ENCODE results near the gene KLK7. TPM values are rescaled to one million over a fixed set of nuclear protein-coding genes. Genes with fewer than 3 reads are reported as not detected.
A peak's percentile ranks its signal among the peaks of the same experiment; 100 is the strongest.

KLK7 gene
- total and polyA plus RNA-seq, 2 of the 4 experiments (the other 2 are of a cell fraction): not detected

GRCh38 chr19:50994129-50994528, 10.4 kb upstream of the KLK7 start:
- BruUV-seq (replicated peaks): no TSS peak
- no peak overlapping the region for H3K4ac ChIP-seq (ENCODE audit: low read depth, low read length)
- no peak overlapping the region for H3K4me3 ChIP-seq (ENCODE audit: insufficient read depth, low read depth, low read length)
- ChIA-PET CTCF (no interaction called here), POLR2A (ENCODE audit: unreplicated experiment) (no interaction called here)
- H4K91ac ChIP-seq (ENCODE audit: insufficient read depth, low read depth, low read length): no peak overlapping the region
- no peak overlapping the region for H2BK5ac ChIP-seq (ENCODE audit: low read depth, low read length, poor library complexity, severe bottlenecking)
- H4K5ac ChIP-seq (ENCODE audit: low read depth, low read length): no peak overlapping the region
- WGBS, 2 experiments (ENCODE audit: extremely low coverage in 2 of 2, insufficient read length in 1 of 2): no CpG with 5 or more reads among the region's 2 CpGs
- H2AFZ ChIP-seq (replicated peaks; ENCODE audit: low read length, poor library complexity): no peak overlapping the region
- no peak overlapping the region for H2AK5ac ChIP-seq (ENCODE audit: low read depth, low read length)
- H4K20me1 ChIP-seq (ENCODE audit: insufficient read depth, low read length): no peaks in the 10 kb centered on the region
- H3K27me3 ChIP-seq (ENCODE audit: control insufficient read depth, insufficient read depth, low read length): no peaks in the 10 kb centered on the region
- no peak overlapping the region for H3K56ac ChIP-seq (ENCODE audit: extremely low read depth, insufficient read depth, low read length)
- dilution Hi-C loops (cut with HindIII; ENCODE audit: low sequenced_read_pairs, unreplicated experiment): no loop called here
- DNase-seq (no peak), ATAC-seq (ENCODE audit: low read depth) (no peak)
- no peak overlapping the region for H2BK15ac ChIP-seq (ENCODE audit: low read depth, low read length)
- TF ChIP-seq USF2 (IDR thresholded peaks at IDR 0.05; ENCODE audit: low read depth, low read length) (peak; percentile 43), RFX5 (IDR thresholded peaks at IDR 0.05; ENCODE audit: low read depth, low read length) (no peak)
- H3K9me3 ChIP-seq (ENCODE audit: control insufficient read depth, insufficient read depth, low read length): peaks cover 7% of the 10 kb centered on the region
- H2AK9ac ChIP-seq (replicated peaks; ENCODE audit: low read depth, low read length, poor library complexity): no peak overlapping the region
- no peak overlapping the region for H3K18ac ChIP-seq (ENCODE audit: low read depth, low read length)
- no peaks in the 10 kb centered on the region for H3K9me1 ChIP-seq (ENCODE audit: insufficient read depth, low read length)
- H3K79me1 ChIP-seq (ENCODE audit: low read depth in 1 of 2, low read length in 2 of 2): no peaks in the 10 kb centered on the region
- intact Hi-C loops (cut with micrococcal nuclease): no loop called here
- H3K4me1 ChIP-seq (ENCODE audit: control insufficient read depth, insufficient read depth, low read length): no peaks in the 10 kb centered on the region
- no peak overlapping the region for H3K23ac ChIP-seq (ENCODE audit: low read depth, low read length)
- no peak overlapping the region for H3K14ac ChIP-seq (replicated peaks; ENCODE audit: low read depth, low read length)
- no peak overlapping the region for H2BK20ac ChIP-seq (ENCODE audit: low read depth, low read length)
- in situ Hi-C loops (cut with MboI; ENCODE audit: low sequenced_read_pairs): no loop called here
- H3K9ac ChIP-seq (ENCODE audit: low read depth, low read length): no peak overlapping the region
- H3K36me3 ChIP-seq (ENCODE audit: control insufficient read depth, insufficient read depth, low read length): no peaks in the 10 kb centered on the region
- no peak overlapping the region for H2BK120ac ChIP-seq (ENCODE audit: low read depth, low read length)
- H3K4me2 ChIP-seq (ENCODE audit: low read depth, low read length): no peak overlapping the region
- H4K8ac ChIP-seq (ENCODE audit: low read depth in 2 of 2, low read length in 2 of 2): no peak overlapping the region
- no peak overlapping the region for H3K27ac ChIP-seq (ENCODE audit: insufficient read depth, low read length)
